Bone marrow (tissue), 2 donors: Measurements from ENCODE around the gene PIP5K1C.
A peak's percentile ranks its signal among the peaks of the same experiment; 100 is the strongest.
"Not testable (repeated sequence)": the region's sequence is repeated elsewhere in the genome, so short reads cannot be mapped to it uniquely, and the experiment has no call there.

Experiments
- DNase-seq, 2 donors: peaks; one replicate each; lab custom pipeline; 2025; lab: John Stamatoyannopoulos, UW

Gene PIP5K1C

GRCh38 chr19:3660493-3661219 lies 39.6 kb downstream of the PIP5K1C start:
- no peak for DNase-seq

- no peak for DNase-seq
These were observed 40.5 kb downstream of the PIP5K1C start for GRCh38 chr19:3659746-3660112.

GRCh38 chr19:3658870-3659745 lies 41.2 kb downstream of the PIP5K1C start:
- DNase-seq: no peak

- DNase-seq: no peak
These were observed 42.0 kb downstream of the PIP5K1C start for GRCh38 chr19:3658004-3658869.

GRCh38 chr19:3657395-3657769 lies 42.9 kb downstream of the PIP5K1C start:
- no peak for DNase-seq

GRCh38 chr19:3656747-3657394 lies 43.4 kb downstream of the PIP5K1C start:
- no peak for DNase-seq

GRCh38 chr19:3656073-3656746 lies 44.1 kb downstream of the PIP5K1C start:
- no peak for DNase-seq

GRCh38 chr19:3655402-3656072 lies 44.7 kb downstream of the PIP5K1C start:
- DNase-seq: peak in 1 of 2 donors; percentile 91

GRCh38 chr19:3653865-3654513 lies 46.3 kb downstream of the PIP5K1C start:
- DNase-seq: no peak

GRCh38 chr19:3653081-3653795 lies 47.0 kb downstream of the PIP5K1C start:
- DNase-seq: no peak

- no peak for DNase-seq
These were observed 47.8 kb downstream of the PIP5K1C start for GRCh38 chr19:3652422-3652821.

GRCh38 chr19:3651684-3652083 lies 48.6 kb downstream of the PIP5K1C start:
- no peak for DNase-seq

GRCh38 chr19:3649888-3650287 lies 50.4 kb downstream of the PIP5K1C start:
- DNase-seq: no peak

GRCh38 chr19:3648037-3648905 lies 52.0 kb downstream of the PIP5K1C start:
- no peak for DNase-seq

GRCh38 chr19:3647102-3647501 lies 53.2 kb downstream of the PIP5K1C start:
- DNase-seq: not testable (repeated sequence)

GRCh38 chr19:3646336-3647092 lies 53.8 kb downstream of the PIP5K1C start:
- no peak for DNase-seq

GRCh38 chr19:3645726-3646125 lies 54.5 kb downstream of the PIP5K1C start:
- DNase-seq: no peak

GRCh38 chr19:3645067-3645396 lies 55.2 kb downstream of the PIP5K1C start:
- DNase-seq: no peak
